ENCODE data around the gene RALGPS1.

Gene RALGPS1

DNA sequence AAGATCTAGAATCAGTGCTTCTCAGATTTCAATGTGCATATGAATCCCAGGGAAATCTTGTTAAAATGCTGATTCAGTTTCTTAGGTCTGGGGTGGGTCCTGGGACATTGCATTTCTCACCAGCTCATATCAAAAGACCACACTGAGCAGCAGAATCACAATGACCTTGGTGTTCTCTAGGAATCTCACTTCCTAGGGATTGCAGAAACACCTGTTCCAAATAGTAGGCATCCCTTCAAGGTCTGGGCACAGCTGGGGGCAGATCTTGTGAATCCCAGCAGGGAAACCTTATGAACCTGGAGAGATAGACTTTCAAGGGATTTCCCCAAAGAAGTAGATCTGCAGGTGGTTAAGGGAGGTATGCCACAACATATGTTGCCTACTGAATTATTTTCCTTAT is 341.1 kb downstream of the RALGPS1 start:
- H3K4me3 ChIP-seq (ENCODE audit: severe bottlenecking): no peak overlapping the region
- DNase-seq (ENCODE audit: low spot score) (no peak), ATAC-seq (ENCODE audit: low read depth) (no peak)
- no peak overlapping the region for H3K27ac ChIP-seq (ENCODE audit: poor library complexity, severe bottlenecking)
- H3K27me3 ChIP-seq (ENCODE audit: insufficient read depth, poor library complexity, severe bottlenecking): no peaks in the 10 kb centered on the region
- no peaks in the 10 kb centered on the region for H3K4me1 ChIP-seq (ENCODE audit: insufficient read depth, poor library complexity, severe bottlenecking)
- no peaks in the 10 kb centered on the region for H3K36me3 ChIP-seq (ENCODE audit: low read depth)
- H3K9me3 ChIP-seq (ENCODE audit: severe bottlenecking): no peaks in the 10 kb centered on the region
- no peak for TF ChIP-seq CTCF (IDR thresholded peaks at IDR 0.05; ENCODE audit: poor library complexity, severe bottlenecking)

DNA sequence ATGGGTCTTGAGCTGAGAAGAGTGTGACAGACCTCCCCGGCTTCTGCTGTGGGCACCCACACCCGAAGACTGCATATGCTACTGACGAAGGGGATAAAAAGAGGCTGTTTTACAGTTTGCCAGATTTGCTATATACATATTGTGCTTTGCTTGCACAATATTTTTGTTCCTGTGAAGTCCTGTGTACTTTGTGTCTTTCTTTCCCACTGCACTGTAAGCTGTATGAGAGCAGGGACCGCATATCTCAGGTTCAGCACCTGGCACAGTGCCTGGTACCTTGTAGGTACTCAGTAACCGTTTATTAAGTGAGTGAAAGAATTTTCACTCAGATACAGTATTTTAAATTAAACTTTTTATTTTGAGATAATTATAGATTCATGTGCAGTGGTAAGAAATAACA is 341.7 kb downstream of the RALGPS1 start:
- no peaks in the 10 kb centered on the region for H3K36me3 ChIP-seq (ENCODE audit: low read depth)
- no peaks in the 10 kb centered on the region for H3K4me1 ChIP-seq (ENCODE audit: insufficient read depth, poor library complexity, severe bottlenecking)
- no peaks in the 10 kb centered on the region for H3K9me3 ChIP-seq (ENCODE audit: severe bottlenecking)
- no peak overlapping the region for H3K27ac ChIP-seq (ENCODE audit: poor library complexity, severe bottlenecking)
- no peaks in the 10 kb centered on the region for H3K27me3 ChIP-seq (ENCODE audit: insufficient read depth, poor library complexity, severe bottlenecking)
- ATAC-seq (ENCODE audit: low read depth) (no peak), DNase-seq (ENCODE audit: low spot score) (no peak)
- TF ChIP-seq CTCF (IDR thresholded peaks at IDR 0.05; ENCODE audit: poor library complexity, severe bottlenecking): no peak
- no peak overlapping the region for H3K4me3 ChIP-seq (ENCODE audit: severe bottlenecking)

DNA sequence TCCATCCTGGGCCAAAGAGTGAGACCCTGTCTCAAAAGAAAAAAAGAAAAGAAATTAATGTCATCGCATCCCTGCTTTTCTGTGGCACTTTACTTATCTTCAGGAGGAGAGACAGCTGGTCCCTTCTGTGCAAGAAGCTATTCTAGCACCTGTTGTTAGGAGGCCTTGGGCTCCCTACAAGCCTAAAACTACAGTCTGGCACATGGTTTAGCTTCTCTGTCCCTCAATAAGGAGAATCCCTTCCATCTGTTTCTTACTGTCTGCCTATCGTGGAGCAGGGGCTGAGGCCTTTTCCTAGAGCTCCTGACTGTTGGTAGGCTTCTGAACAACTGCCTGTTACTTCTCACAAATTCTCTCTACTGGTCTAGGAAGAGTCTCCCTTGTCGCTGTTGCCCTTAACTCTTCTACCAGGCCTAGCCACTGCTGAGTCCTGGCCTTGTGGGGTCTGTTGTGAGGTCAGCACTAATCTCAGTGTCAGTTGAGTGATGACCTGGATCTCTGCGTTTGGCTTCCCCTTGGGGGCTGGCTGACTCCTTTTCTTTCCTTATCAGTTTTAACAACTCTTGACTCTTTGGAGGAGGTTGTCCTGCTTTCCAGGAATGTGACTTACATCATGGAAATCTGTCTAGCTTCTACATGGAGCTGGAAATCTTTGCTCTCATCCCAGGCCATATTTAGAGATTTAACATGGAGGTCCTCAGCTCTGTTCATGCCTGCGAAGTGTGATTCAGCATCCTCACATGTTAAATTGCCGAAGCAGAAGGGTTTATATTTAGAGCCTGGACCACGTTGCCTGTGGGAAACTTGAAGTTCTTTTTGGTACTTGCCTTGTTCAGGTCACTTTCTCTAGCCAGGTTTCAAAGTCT is 344.3 kb downstream of the RALGPS1 start:
- Histone ChIP-seq H3K9me3 (ENCODE audit: severe bottlenecking) (no peaks in the 10 kb centered on the region), H3K4me3 (ENCODE audit: severe bottlenecking) (no peak overlapping the region), H3K27me3 (ENCODE audit: insufficient read depth, poor library complexity, severe bottlenecking) (no peaks in the 10 kb centered on the region), H3K27ac (ENCODE audit: poor library complexity, severe bottlenecking) (no peak overlapping the region), H3K4me1 (ENCODE audit: insufficient read depth, poor library complexity, severe bottlenecking) (no peaks in the 10 kb centered on the region), H3K36me3 (ENCODE audit: low read depth) (no peaks in the 10 kb centered on the region)
- DNase-seq (ENCODE audit: low spot score) (no peak), ATAC-seq (ENCODE audit: low read depth) (no peak)
- TF ChIP-seq CTCF (IDR thresholded peaks at IDR 0.05; ENCODE audit: poor library complexity, severe bottlenecking): no peak

DNA sequence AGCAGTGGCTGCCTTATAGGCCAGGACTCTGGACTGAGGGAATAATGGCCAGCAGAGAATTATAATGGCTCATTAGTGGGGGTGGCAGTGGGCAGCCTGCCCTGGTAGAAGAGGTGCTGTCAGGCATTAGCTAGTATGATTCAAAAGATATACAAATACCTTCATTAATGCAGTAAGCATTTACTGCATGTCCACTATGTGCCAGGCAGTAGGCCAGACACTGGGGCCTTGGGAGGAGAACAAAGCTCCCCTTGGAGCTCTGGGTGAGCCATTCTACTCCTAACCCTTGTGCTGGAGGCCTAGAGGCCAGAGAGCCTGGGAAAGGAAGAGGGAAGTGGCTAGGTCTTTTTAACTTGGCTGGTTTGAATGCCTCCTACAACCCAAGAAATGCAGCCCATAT is 348.0 kb downstream of the RALGPS1 start:
- Histone ChIP-seq H3K27ac (ENCODE audit: poor library complexity, severe bottlenecking) (no peak overlapping the region), H3K36me3 (ENCODE audit: low read depth) (no peaks in the 10 kb centered on the region), H3K4me1 (ENCODE audit: insufficient read depth, poor library complexity, severe bottlenecking) (no peaks in the 10 kb centered on the region), H3K9me3 (ENCODE audit: severe bottlenecking) (no peaks in the 10 kb centered on the region), H3K4me3 (ENCODE audit: severe bottlenecking) (no peak overlapping the region), H3K27me3 (ENCODE audit: insufficient read depth, poor library complexity, severe bottlenecking) (no peaks in the 10 kb centered on the region)
- no peak for TF ChIP-seq CTCF (IDR thresholded peaks at IDR 0.05; ENCODE audit: poor library complexity, severe bottlenecking)
- DNase-seq (ENCODE audit: low spot score) (no peak), ATAC-seq (ENCODE audit: low read depth) (no peak)

DNA sequence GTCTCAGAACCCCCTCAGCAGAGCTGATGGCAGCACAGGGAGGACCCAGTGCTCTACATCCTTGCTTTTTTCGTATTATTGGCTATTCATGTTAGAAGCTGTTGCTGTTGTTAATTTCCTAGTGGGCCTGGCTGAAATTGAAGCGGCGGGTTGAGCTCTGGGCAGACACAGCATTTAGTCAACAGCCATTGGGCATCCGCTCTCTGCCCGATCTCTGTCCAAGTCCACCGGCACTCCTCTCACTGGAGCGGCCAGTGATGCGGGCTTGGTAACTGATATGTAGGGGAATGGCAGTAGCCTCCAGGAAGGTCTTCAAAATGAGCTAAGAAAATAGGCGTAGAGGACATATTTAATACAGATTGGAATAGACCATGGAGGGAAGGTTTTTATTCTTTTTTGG is 348.7 kb downstream of the RALGPS1 start:
- no peak for ATAC-seq (ENCODE audit: low read depth)

More for the DNA sequence above, 348.7 kb downstream of the RALGPS1 start:
- TF ChIP-seq CTCF (IDR thresholded peaks at IDR 0.05; ENCODE audit: poor library complexity, severe bottlenecking): no peak
- Histone ChIP-seq H3K36me3 (ENCODE audit: low read depth) (no peaks in the 10 kb centered on the region), H3K4me1 (ENCODE audit: insufficient read depth, poor library complexity, severe bottlenecking) (no peaks in the 10 kb centered on the region), H3K9me3 (ENCODE audit: severe bottlenecking) (no peaks in the 10 kb centered on the region), H3K4me3 (ENCODE audit: severe bottlenecking) (no peak overlapping the region), H3K27me3 (ENCODE audit: insufficient read depth, poor library complexity, severe bottlenecking) (no peaks in the 10 kb centered on the region), H3K27ac (ENCODE audit: poor library complexity, severe bottlenecking) (no peak overlapping the region)
- no peak for DNase-seq (ENCODE audit: low spot score)
